Brain microvascular endothelial cell (primary cell): ENCODE measurements around the gene CACTIN.
"Not testable (repeated sequence)": the region's sequence is repeated elsewhere in the genome, so short reads cannot be mapped to it uniquely, and the experiment has no call there.

Source experiments
- DNase-seq: peaks from one replicate; pipeline ENCODE4 v3.0.0-alpha.2; 2020
- H3K27ac ChIP-seq: fragments of 250-450 bp; sonication (Bioruptor Pico); 2 replicates; pipeline ENCODE4 v1.5.1; 2020; ENCODE audit warnings: mild to moderate bottlenecking, moderate library complexity
- H3K27me3 ChIP-seq: fragments of 250-450 bp; sonication (Bioruptor Pico); replicated peaks from 2 replicates; pipeline ENCODE4 v1.5.1; 2020; ENCODE audit warnings: mild to moderate bottlenecking
- H3K36me3 ChIP-seq: fragments of 250-450 bp; sonication (Bioruptor Pico); replicated peaks from 2 replicates; pipeline ENCODE4 v1.5.1; 2020; ENCODE audit warnings: mild to moderate bottlenecking
- H3K4me3 ChIP-seq: 2 replicates; pipeline ENCODE4 v1.5.1; 2011; ENCODE audit warnings: low read depth, mild to moderate bottlenecking, control low read depth, low read length, moderate library complexity
- CTCF ChIP-seq: IDR thresholded peaks from 2 replicates; pipeline ENCODE4 v1.5.1; 2011; ENCODE audit warnings: low read depth, mild to moderate bottlenecking, moderate library complexity, low read length, control low read depth, inconsistent platforms; ENCODE audit errors: missing control alignments
- in situ Hi-C: cut with HindIII; loops from 2 replicates; pipeline ENCODE4 v1.10.0; 2017; ENCODE audit warnings: low sequenced_read_pairs, low pct_ligation_motif_present

Gene CACTIN

DNA sequence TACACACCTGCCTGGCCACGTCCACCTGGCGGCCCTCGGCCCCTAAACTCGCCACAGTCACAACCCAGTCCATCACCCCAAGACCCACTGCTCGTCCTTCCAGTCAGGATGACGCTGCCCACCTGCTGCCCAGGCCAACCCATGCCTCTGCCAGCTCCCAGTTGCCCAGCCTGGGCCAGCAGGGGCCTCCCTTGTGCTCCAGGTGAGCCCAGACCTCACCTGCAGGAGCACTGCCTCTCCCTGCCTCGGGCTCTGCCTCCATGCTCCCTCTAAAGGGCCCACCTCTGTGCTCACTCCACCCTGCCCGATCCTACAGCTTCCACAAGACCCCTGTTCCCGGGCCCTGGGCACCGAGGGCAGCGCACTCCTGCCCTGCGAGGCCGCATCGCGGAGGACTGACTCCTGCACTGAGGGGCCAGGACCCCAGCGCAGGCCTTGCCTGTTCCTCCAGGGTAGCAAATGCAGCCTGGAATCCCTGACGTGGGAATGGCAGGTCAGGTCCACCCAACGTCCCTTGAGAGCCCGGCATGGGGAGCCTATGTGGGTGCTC, 8.0 kb upstream of the CACTIN start:
- peaks cover 34% of the 10 kb centered on the region for H3K36me3 ChIP-seq
- H3K27ac ChIP-seq = no peak overlapping the region
- H3K4me3 ChIP-seq = no peak overlapping the region
- H3K27me3 ChIP-seq = no peaks in the 10 kb centered on the region
- no peak for DNase-seq
- TF ChIP-seq CTCF = no peak
- in situ Hi-C loops = no loop called here

DNA sequence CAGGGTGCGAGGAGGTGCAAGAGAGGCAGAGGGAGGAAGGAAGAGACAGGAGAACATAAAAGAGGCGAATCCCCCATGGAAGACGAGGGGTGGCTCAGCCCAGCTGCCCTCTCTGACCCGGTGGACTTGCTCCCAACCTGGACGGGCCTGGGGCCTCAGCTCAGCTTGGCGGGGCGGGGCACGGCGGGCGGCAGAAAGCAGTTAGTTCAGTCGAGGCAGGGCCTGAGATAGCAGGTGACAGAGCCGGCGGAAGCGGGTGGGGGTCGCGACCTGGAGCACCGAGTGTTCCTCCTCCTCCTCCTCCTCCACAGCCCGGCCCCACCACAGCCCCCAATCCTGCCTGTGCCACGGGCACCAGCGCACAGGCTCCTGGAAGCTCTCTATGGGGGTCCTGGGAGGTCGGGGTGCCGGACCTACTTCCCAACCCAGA, 7.0 kb upstream of the CACTIN start:
- no peak overlapping the region for H3K4me3 ChIP-seq

DNA sequence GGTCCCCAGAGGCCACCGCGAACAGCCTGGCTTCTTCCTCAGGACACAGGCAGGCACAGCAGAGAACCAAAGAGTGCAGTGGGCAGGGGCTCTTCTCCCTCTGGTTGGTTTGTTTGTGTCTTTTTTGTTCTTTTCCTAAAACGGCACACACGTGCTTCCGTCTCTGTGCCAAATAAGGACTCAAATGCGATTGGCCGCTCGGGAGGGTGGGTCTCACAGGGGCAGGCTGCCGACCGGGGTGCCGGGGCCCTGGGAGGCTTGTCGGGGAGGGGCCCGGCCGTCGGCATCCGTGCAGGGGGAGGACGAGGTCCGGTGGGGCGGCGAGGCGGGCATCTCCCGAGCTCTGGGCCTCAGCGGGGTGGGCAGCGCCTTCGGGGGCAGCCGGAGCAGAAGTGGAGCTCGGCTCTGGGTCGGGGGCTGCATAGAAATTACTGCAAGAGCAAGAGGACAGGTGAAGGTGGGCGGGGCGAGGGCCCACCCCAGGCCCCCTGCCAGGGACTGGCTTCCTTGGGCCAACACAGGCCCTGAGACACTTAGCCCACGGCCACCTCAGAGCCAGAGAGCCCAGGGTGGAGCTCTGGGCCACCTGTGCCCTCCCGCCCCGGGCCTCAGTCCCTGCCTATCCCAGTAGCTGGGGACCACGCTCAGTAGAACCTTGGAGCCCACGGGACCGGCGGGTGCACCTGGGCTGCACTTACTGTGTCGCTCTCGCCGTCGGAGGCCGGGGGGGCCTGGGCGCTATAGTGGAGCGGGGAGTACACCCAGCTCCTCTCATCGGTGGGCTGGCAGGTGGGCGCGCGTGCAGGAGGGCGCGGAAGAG, 6.4 kb upstream of the CACTIN start:
- no peak overlapping the region for H3K27ac ChIP-seq
- no peak for DNase-seq
- H3K27me3 ChIP-seq = no peaks in the 10 kb centered on the region
- H3K4me3 ChIP-seq = no peak overlapping the region
- peaks cover 20% of the 10 kb centered on the region for H3K36me3 ChIP-seq
- TF ChIP-seq CTCF = no peak
- in situ Hi-C loops = no loop called here

More for the DNA sequence above, 7.0 kb upstream of the CACTIN start:
- DNase-seq = no peak
- H3K36me3 ChIP-seq = peaks cover 24% of the 10 kb centered on the region
- in situ Hi-C loops = no loop called here
- TF ChIP-seq CTCF = no peak
- H3K27me3 ChIP-seq = no peaks in the 10 kb centered on the region
- no peak overlapping the region for H3K27ac ChIP-seq

DNA sequence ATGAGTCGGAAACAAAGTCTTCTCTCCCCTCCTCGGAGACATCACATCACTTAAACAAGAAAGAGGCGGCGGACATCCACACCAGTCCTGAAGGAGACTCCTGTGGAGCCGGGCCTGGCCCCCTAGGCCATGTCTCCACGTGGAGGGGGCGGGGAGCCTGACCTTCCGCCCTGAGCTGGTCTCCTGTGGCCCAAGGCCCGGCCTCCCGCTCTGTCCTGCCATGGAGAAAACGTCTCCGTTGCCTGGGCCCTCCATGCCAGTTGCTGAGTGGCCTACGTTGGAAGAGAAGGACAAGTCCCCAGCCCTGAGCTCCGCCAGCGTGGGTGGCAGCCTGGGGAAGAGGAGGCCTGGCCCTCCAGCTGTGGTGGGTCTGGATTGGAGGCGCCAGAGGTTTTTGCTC, 5.5 kb upstream of the CACTIN start:
- no peak for DNase-seq
- in situ Hi-C loops = no loop called here
- no peak overlapping the region for H3K4me3 ChIP-seq
- no peak overlapping the region for H3K27ac ChIP-seq
- peaks cover 17% of the 10 kb centered on the region for H3K36me3 ChIP-seq
- no peaks in the 10 kb centered on the region for H3K27me3 ChIP-seq
- no peak for TF ChIP-seq CTCF

GRCh38 chr19:3631053-3631861, 4.7 kb upstream of the CACTIN start:
- TF ChIP-seq CTCF = no peak
- in situ Hi-C loops = no loop called here
- peaks cover 13% of the 10 kb centered on the region for H3K36me3 ChIP-seq
- no peak overlapping the region for H3K27ac ChIP-seq
- no peaks in the 10 kb centered on the region for H3K27me3 ChIP-seq
- H3K4me3 ChIP-seq = no peak overlapping the region
- no peak for DNase-seq

GRCh38 chr19:3628766-3629165, 2.2 kb upstream of the CACTIN start:
- H3K36me3 ChIP-seq = peaks cover 13% of the 10 kb centered on the region
- H3K27ac ChIP-seq, H3K27me3 ChIP-seq, DNase-seq, in situ Hi-C loops, H3K4me3 ChIP-seq: not testable (repeated sequence)
